Loucy (cell line): ENCODE measurements around the gene ALG1L2.
"Not testable (repeated sequence)": the region's sequence is repeated elsewhere in the genome, so short reads cannot be mapped to it uniquely, and the experiment has no call there.

Source experiments
- EZH2phosphoT487 ChIP-seq: fragments of 200-600 bp; IDR thresholded peaks from 2 replicates; pipeline ENCODE4 v1.6.1; 2018; ENCODE audit warnings: antibody characterized with exemption, mild to moderate bottlenecking, moderate library complexity, borderline replicate concordance
- TF ChIP-seq, protein P1 (sequence below): fragments of 200-600 bp; sonication (generic); conservative IDR thresholded peaks from 2 replicates; pipeline ENCODE4 v1.5.1; 2014; ENCODE audit warnings: mild to moderate bottlenecking, antibody characterized with exemption, low read length

DNA sequence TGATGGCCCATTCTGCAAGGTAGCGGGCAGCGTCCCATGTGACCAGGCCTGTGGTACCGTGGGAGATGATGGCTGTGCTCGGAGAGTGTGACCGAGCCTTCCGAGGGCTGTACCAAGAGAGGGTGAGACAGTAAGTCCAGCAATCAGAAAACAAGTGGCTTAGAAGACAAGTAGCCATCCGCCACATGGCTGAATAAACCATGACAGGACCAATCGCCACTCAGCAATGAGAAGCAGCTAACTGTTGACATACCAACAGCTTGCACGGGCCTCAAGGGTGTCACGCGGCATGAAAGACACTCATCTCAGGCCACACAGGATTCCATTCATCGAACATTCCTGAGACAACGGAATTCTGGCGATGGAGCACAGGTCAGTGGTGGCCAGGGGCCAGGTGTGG lies 22.6 kb downstream of the ALG1L2 start:
- not testable (repeated sequence) for TF ChIP-seq EZH2phosphoT487
- TF ChIP-seq, protein P1, sequence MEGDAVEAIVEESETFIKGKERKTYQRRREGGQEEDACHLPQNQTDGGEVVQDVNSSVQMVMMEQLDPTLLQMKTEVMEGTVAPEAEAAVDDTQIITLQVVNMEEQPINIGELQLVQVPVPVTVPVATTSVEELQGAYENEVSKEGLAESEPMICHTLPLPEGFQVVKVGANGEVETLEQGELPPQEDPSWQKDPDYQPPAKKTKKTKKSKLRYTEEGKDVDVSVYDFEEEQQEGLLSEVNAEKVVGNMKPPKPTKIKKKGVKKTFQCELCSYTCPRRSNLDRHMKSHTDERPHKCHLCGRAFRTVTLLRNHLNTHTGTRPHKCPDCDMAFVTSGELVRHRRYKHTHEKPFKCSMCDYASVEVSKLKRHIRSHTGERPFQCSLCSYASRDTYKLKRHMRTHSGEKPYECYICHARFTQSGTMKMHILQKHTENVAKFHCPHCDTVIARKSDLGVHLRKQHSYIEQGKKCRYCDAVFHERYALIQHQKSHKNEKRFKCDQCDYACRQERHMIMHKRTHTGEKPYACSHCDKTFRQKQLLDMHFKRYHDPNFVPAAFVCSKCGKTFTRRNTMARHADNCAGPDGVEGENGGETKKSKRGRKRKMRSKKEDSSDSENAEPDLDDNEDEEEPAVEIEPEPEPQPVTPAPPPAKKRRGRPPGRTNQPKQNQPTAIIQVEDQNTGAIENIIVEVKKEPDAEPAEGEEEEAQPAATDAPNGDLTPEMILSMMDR: not testable (repeated sequence)
